T47D (cell line): ENCODE results near the gene ATG4D.
A peak's percentile ranks its signal among the peaks of the same experiment; 100 is the strongest.

Experiments used
- DNase-seq, 2 experiments: peaks; one replicate each; pipeline versions ENCODE4 v3.0.0 to v3.0.0-alpha.2; 2011 to 2012; ENCODE audit warnings: low read depth in 1 of 2, low spot score in 1 of 2
- JUND ChIP-seq: IDR thresholded peaks from 2 replicates; pipeline ENCODE4 v1.6.1; 2012; ENCODE audit warnings: low read depth
- in situ Hi-C: cut with HindIII; loops from 2 replicates; pipeline ENCODE4 v1.10.0; 2016; ENCODE audit warnings: low sequenced_read_pairs, low pct_unique_long_range_greater_than_20kb

Gene ATG4D

DNA sequence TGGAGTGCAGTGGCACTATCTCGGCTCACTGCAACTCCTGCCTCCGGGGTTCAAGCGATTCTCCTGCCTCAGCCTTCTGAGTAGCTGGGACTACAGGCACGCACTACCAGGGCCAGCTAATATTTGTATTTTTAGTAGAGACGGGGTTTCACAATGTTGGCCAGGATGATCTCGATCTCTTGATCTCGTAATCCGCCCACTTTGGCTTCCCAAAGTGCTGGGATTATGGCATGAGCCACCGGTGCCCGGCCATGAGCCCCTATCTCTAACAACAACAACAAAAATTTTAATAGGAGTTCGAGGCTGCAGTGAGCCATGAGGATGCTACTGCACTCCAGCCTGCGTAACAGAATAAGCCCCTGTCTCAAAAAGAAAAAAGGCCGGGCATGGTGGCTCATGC, 38.4 kb downstream of the ATG4D start:
- DNase-seq, result no peak
- no peak for TF ChIP-seq JUND
- in situ Hi-C loops, result no loop called here

DNA sequence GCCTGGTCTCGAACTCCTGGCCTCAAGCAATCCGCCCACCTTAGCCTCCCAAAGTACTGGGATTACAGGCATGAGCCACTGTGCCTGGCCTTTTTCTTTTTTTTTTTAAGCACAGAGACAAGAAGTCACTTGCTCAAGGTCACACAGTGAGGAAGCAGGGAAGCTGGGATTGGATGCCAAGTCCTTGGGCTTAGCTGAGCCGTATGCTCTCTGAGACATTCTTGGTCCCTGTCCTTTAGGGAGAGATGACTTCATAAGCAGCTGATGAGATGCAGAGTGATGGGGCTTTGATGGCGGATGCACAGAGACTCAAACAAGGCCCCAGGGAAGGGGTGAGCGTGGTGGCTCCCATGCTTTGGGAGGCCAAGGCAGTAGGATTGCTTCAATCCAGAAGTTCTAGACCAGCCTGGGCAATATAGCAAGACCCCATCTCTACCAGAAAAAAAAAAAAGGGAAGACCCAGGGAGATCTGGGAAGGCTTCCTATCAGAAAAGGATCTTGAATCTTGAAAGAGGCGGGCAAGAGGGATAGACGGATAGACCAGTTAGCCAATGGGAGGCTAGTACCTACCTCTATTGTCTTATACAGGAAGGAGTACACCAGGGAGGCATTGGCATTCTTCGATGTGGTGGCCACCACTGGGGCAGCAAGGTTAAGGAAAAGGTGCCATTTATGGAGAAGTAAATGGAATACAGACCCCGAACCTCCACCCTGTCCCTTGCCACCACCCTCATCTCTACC, 39.5 kb downstream of the ATG4D start:
- TF ChIP-seq JUND, result no peak
- peak in 1 of 2 experiments; percentile 25 for DNase-seq
- in situ Hi-C loops, result no loop called here

GRCh38 chr19:10586396-10586795, 42.7 kb downstream of the ATG4D start:
- TF ChIP-seq JUND, result no peak
- in situ Hi-C loops, result no loop called here

DNA sequence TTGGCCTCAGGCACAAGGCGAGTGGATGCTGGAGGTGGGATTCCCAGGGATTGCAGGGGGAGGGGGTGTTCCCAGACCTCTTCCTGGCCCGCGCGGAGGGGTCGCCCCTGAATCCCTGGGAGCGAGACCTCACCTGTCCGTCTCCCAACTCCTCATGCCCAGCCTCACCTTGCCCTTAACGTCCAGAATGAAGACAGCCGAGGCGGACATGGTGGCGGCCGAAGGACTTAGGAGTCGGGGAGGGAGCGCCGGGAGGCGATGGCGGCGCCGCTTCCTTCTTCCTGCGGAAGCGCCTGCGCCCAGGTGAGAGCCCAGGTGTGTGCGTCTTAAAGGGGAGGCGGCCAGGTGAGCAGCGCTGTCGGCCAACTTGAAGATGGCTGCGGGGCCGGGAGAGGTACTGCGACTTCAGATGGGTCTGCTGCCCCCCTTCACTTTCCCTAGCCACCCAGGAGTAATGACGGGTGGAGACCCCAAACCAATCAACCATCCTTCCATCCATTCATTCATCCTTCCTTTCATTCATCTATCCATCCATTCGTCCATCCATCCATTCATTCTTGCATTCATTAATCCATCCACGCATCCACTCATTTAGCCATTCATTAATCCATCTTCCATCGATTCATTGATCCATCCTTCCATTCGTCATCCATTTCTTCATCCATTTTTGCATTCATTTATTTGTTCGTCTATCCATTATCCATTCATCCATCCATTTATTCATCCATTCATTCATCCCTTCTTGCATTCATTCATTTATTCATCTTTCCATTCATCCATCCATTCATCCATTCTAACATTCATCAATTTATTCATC, 43.5 kb downstream of the ATG4D start, which contains the start of gene AP1M2:
AP1M2 (minus strand) TSS at position 291 of the 817 bp plus-strand sequence; CDS start at position 210, 81 bp downstream.
- no peak for TF ChIP-seq JUND
- peak in 1 of 2 experiments; percentile 74 for DNase-seq
- in situ Hi-C loops, result no loop called here

More at GRCh38 chr19:10586396-10586795, 42.7 kb downstream of the ATG4D start:
- no peak for DNase-seq

- in situ Hi-C loops, result no loop called here
- no peak for DNase-seq
- TF ChIP-seq JUND, result no peak
Measured at GRCh38 chr19:10587839-10588150, 44.1 kb downstream of the ATG4D start.

DNA sequence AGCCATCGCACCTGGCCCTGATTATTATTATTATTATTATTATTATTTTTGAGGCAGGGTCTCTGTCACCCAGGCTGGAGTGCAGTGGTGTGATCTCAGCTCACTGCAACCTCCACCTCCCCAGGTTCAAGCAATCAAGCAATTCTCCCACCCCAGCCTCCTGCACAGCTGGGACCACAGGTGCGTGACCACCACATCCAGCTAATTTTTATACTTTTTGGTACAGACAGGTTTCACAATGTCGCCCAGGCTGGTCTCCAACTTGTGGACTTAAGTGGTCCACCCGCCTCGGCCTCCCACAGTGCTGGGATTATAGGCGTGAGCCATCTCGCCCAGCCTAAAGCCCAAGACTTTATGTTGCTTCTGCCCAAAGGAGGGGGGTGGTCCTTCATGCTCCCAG, 49.4 kb downstream of the ATG4D start:
- in situ Hi-C loops, result no loop called here
- TF ChIP-seq JUND, result no peak
- no peak for DNase-seq

GRCh38 chr19:10593820-10594637, 50.3 kb downstream of the ATG4D start:
- in situ Hi-C loops, result no loop called here
- DNase-seq, result no peak
- TF ChIP-seq JUND, result no peak

- DNase-seq, result no peak
- no peak for TF ChIP-seq JUND
- in situ Hi-C loops, result no loop called here
Measured at GRCh38 chr19:10600149-10600548, 56.4 kb downstream of the ATG4D start.

DNA sequence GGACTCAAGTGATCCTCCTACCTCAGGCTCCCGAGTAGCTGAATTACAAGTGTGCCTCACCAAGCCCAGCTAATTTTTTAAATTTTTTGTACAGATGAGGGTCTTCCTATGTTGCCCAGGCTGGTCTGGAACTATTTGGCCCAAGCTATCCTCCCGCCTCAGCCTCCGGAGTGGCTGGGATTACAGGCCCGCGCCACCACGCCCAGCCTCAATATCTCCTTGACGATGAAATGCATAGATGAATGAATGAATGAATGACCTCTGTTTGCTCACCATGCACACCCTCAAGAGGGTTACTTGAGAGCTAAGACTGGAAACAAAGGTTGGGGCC, 58.3 kb downstream of the ATG4D start:
- no peak for TF ChIP-seq JUND
- in situ Hi-C loops, result no loop called here
- DNase-seq, result no peak

GRCh38 chr19:10602330-10603083, 58.8 kb downstream of the ATG4D start:
- in situ Hi-C loops, result no loop called here
- no peak for TF ChIP-seq JUND
- DNase-seq, result peak; percentile 78 to 82
